Right ventricle myocardium inferior (tissue), 1 donor: Measurements from ENCODE around the gene CTSW. TPM values are rescaled to one million over a fixed set of nuclear protein-coding genes. Genes with fewer than 3 reads are reported as not detected.

ENCODE experiments used
- ATAC-seq: fragments of 200-7000 bp; cut with Tn5 transposase; one replicate; pipeline ENCODE4 v1.9.1; 2020; ENCODE audit warnings: mild to moderate bottlenecking, moderate library complexity
- DNase-seq: peaks from one replicate; pipeline ENCODE4 v3.0.0; 2021; ENCODE audit errors: missing footprints
- intact Hi-C: fragments of 100-400 bp; cut with DNase I; formaldehyde crosslinking; loops from one replicate; pipeline ENCODE4 v1.11.0; 2022
- total RNA-seq: library from RNA; stranded (reverse); fragmentation: NEBNext Ultra II Directional; extraction: Animal tissue kit (Norgen Biotek cat#: 25700); gene quantifications from one replicate; pipeline ENCODE4 v1.2.1, GENCODE V29; 2021
- donor health status: DM: no; HTN: yes; CAD: no; lungs with severe emphysema.

The CTSW gene
- total RNA-seq, 1 donor from 2014 or later, result 1.1 TPM

DNA sequence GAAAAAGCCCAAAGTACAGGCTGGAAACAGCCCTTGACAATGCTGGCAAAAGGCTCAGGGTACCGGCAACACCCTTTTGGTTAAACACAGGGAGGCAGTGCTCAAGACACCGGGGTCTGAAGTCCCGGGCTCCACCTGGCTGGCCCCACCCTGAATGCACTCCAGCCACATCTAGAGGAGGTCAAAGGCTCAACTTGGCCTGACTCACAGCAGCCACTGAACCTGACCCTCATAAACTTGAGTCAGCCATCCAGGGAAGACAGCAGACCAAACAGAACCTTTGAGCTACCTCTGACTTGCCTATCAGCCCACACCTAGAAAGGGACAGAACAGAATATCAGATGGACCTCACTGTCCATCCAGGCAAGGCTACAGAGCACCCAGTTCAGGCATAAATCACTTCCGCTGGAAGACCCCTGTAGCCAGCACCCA is 25.5 kb upstream of the CTSW start:
- DNase-seq (peak; percentile 25), ATAC-seq (no peak)
- intact Hi-C loops, result loop anchor here (10.0 kb wide), 1 partner anchor 111 kb away; the partner anchor contains the start of gene SART1

GRCh38 chr11:65854852-65855837 is 24.5 kb upstream of the CTSW start:
- intact Hi-C loops, result loop anchor here (5.0 to 10.0 kb wide), 2 partner anchors 110 to 203 kb away; partner anchors contain the start of gene SART1
- no peak for ATAC-seq
- DNase-seq, result peak; percentile 58

GRCh38 chr11:65855927-65856363 is 23.7 kb upstream of the CTSW start:
- ATAC-seq (no peak), DNase-seq (peak; percentile 43)
- intact Hi-C loops, result loop anchor here (5.0 to 10.0 kb wide), 2 partner anchors 109 to 204 kb away; partner anchors contain the start of gene SART1

GRCh38 chr11:65856689-65857499 is 22.7 kb upstream of the CTSW start:
- intact Hi-C loops, result loop anchor here (5.0 to 10.0 kb wide), 2 partner anchors 108 to 205 kb away; partner anchors contain the start of gene SART1
- DNase-seq (peak; percentile 94), ATAC-seq (peak; percentile 43)

DNA sequence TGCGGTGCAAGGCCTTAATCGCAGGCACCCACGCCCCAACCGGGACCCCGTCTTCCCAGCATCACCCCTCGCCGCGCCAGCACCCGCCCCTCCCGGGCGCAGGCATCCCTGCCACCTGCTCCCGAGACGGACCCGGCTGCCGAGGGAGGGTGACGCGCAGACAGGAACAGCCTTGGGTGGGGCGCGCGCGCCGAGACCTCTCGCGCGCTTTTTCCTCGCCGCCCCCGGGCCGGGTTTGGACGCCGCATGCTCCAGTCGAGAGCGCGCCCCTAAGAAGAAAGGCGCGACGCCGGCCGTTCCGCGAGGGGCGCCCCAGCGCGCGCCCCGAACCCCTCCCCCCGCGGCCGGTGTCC is 22.2 kb upstream of the CTSW start:
- intact Hi-C loops, result loop anchor here (5.0 to 10.0 kb wide), 2 partner anchors 107 to 205 kb away; partner anchors contain the start of gene SART1
- no peak for ATAC-seq
- DNase-seq, result no peak

DNA sequence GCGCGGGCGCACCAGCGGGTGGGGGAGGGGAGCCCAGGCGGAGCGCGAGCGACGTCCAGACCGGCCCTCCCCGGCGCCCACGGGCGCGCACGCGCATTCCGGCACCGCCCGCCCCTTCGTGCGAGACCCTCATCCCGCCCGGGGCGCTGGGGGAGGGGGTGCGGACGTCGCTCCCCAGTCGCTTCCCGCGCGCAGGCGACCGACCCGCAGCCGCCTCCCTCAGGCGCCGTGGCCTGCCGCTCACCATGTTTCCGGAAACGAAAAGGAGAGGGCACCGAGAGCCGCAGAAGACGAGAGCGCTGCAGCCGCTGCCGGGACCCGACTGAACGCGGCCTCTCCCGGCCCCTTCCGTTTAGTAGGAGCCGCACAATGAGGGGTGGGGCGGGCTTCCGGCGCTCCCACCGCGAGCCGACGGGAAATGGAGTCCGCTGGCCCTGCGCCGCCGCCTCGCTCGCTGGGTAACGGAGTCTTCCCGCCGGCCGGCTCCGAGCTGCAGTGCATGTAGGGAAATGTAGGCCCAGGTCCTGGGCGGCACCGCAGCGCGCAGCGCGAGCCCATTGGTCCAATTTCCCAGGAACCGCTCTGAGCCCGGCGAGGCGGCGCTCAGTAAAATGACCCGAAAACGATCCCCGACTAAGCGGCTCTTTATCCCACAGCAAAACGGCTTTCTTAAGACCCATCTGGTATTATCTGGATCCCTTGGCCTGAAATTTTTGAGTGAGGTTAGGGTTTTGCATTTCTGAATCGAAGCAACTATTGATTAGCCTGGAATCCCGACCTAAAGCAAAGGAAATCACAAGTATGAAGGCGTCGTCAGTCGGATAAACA is 21.6 kb upstream of the CTSW start, which contains the start of gene CFL1:
Gene CFL1 (minus strand): TSS at position 328 of the 828 bp plus-strand sequence. CDS start 81 bp downstream, at position 247.
- ATAC-seq (peak; percentile 81), DNase-seq (peak; percentile 100)
- intact Hi-C loops, result loop anchor here (2.0 to 10.0 kb wide), 4 partner anchors 61 to 206 kb away; partner anchors contain the start of genes C11orf68, DRAP1, KAT5 and SART1

GRCh38 chr11:65858681-65859087 is 21.0 kb upstream of the CTSW start:
- intact Hi-C loops, result loop anchor here (1.0 to 10.0 kb wide), 5 partner anchors 31 to 206 kb away; partner anchors contain the start of genes C11orf68, DRAP1, KAT5 and SART1
- ATAC-seq (no peak), DNase-seq (no peak)

- ATAC-seq (peak; percentile 85), DNase-seq (peak; percentile 100)
- intact Hi-C loops, result loop anchor here (1.0 to 10.0 kb wide), 5 partner anchors 30 to 207 kb away; partner anchors contain the start of genes C11orf68, DRAP1, KAT5 and SART1
Observed at GRCh38 chr11:65859095-65859811, 20.4 kb upstream of the CTSW start.

DNA sequence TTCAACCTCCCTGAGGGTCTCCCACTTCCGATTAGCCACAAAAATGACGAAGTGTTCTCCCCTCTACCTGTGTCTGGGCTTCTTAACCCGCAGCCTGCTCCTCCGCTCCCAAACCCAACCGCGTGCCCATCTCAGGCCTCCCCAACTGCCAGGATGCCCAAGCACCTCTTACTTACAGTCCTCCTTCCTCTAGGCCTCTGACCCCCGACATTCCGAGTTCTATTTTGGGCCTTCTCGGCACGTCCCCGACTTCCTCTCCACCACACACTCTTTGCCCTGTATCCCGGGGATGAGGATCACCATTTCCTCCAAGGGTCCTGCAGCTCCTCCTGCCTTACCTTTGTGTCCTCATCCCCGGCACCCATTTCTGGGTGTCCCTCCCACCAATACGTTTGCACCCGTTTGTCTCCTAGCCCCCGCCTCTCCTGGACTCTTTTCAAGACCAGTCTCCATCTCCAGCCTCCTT is 19.8 kb upstream of the CTSW start:
- intact Hi-C loops, result loop anchor here (1.0 to 10.0 kb wide), 6 partner anchors 13 to 208 kb away; partner anchors contain the start of genes C11orf68, DRAP1, KAT5 and SART1
- ATAC-seq (no peak), DNase-seq (peak; percentile 73)

DNA sequence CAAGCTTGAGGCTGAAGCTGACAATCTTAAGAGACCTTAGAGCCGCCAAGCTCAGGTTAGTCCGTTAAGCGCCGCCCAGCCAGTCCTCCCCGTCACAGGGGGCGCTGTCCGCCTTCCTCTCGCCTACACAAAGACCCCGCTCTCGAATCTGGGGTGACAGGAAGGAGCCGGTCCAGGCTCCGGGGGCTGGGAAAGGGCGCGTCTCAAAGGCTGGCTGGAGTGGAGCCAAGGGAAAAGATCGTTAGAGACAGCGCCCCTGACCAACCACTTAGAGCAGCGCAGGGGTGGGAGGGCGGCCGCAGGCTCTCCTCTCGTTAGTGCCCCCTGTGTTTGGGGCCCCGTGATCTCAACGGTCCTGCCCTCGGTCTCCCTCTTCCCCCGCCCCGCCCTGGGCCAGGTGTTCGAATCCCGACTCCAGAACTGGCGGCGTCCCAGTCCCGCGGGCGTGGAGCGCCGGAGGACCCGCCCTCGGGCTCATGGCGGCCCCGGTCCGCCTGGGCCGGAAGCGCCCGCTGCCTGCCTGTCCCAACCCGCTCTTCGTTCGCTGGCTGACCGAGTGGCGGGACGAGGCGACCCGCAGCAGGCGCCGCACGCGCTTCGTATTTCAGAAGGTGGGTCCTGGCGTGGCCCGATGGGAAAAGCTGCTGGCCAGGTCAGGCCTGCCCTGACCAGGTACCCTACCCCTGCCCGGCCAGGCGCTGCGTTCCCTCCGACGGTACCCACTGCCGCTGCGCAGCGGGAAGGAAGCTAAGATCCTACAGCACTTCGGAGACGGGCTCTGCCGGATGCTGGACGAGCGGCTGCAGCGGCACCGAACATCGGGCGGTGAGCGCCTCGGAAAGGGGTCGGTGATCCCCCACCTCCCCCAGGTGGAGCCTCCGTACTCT is 19.1 kb upstream of the CTSW start, which contains the start of gene MUS81:
Gene MUS81 (plus strand): TSS at position 156 of the 887 bp plus-strand sequence. CDS start 321 bp downstream, at position 477.
- intact Hi-C loops, result loop anchor here (1.0 kb wide), 1 partner anchor 13 kb away; no protein-coding TSS in a partner anchor
- DNase-seq (peak; percentile 98), ATAC-seq (peak; percentile 74)

DNA sequence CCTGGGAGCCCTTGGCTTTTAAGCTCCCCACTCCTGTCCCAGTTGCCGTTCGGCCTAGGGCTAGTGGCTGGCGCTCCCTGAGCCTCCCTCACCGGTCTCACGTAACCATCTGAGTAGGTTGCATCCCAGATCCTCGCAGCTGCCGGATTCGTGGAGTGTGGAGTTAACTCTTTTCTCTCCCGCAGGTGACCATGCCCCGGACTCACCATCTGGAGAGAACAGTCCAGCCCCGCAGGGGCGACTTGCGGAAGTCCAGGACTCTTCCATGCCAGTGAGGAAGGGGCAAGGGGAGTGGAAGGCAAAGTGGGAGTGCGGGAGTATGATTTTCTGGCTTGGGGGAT is 18.5 kb upstream of the CTSW start:
- intact Hi-C loops, result no loop called here
- no peak for ATAC-seq
- DNase-seq, result peak; percentile 54

DNA sequence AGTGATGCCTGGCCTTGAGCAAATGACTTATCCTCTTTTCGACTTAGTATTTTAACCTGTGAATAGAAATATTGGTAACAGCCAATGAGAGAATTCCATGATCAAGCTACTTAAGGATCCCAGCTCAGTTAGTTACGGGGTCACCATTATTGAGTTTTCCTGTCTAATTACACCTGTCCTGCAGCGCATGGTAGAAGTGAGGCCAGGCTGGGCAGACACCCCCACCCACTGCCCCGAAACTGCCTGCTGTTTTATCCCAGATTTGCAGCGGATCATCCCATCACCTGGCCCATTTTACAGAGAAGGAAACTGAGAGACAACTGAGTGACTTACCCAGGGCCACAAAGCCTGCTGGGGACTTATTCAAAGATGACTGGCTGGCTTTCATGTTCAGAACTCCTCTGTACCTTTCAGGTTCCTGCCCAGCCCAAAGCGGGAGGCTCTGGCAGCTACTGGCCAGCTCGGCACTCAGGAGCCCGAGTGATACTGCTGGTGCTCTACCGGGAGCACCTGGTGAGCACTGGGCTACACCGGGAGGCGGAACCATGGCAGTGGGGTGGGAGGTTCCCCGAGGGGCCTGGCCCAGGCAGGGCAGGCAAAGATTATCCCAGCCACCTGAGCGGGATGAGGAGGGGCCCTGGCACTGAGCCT is 18.0 kb upstream of the CTSW start:
- ATAC-seq (no peak), DNase-seq (peak; percentile 21)
- intact Hi-C loops, result no loop called here

DNA sequence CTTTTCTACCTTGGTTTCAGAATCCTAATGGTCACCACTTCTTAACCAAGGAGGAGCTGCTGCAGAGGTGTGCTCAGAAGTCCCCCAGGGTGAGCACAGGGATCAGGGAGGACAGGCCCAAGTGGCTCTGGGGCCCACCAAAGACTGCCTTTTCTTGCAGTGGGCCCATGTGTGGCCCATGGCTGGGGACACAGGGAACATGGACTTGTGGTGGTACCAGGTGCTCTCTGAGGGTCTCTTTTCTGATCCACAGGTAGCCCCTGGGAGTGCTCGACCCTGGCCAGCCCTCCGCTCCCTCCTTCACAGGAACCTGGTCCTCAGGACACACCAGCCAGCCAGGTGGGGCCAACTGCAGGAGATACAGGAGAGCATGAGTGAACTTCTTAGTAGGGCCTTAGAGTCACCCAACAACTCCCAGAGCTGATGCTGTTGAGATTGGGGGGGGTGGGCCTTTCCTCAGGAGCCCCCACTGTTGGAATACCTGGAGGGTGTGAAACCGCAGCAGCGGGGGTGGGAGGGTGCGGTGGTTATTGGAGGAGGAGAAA is 17.4 kb upstream of the CTSW start:
- intact Hi-C loops, result no loop called here
- DNase-seq, result peak; percentile 20
- no peak for ATAC-seq

GRCh38 chr11:65862941-65863888 is 16.4 kb upstream of the CTSW start:
- DNase-seq, result peak; percentile 62
- intact Hi-C loops, result no loop called here
- no peak for ATAC-seq
